NCI-H1048 (cell line): ENCODE measurements around the gene ALDH1L2.

ENCODE experiments used
- DNase-seq: peaks from one replicate; lab custom pipeline; 2025; lab: John Stamatoyannopoulos, UW

ALDH1L2 gene

GRCh38 chr12:105032703-105033357, 51.4 kb downstream of the ALDH1L2 start:
- DNase-seq = no peak

- DNase-seq = no peak
Measured at GRCh38 chr12:105030820-105031807, 53.1 kb downstream of the ALDH1L2 start.

- DNase-seq = no peak
Measured at GRCh38 chr12:105026411-105026810, 57.8 kb downstream of the ALDH1L2 start.

- DNase-seq = no peak
Measured at GRCh38 chr12:105025890-105026289, 58.4 kb downstream of the ALDH1L2 start.

- no peak for DNase-seq
Measured at GRCh38 chr12:105024928-105025327, 59.3 kb downstream of the ALDH1L2 start.

GRCh38 chr12:105020241-105020962, 63.9 kb downstream of the ALDH1L2 start:
- DNase-seq = no peak

- DNase-seq = no peak
Measured at GRCh38 chr12:105018776-105019175, 65.5 kb downstream of the ALDH1L2 start.

GRCh38 chr12:105018012-105018411, 66.2 kb downstream of the ALDH1L2 start:
- no peak for DNase-seq

- DNase-seq = no peak
Measured at GRCh38 chr12:105015543-105015942, 68.7 kb downstream of the ALDH1L2 start.

GRCh38 chr12:105014603-105015002, 69.7 kb downstream of the ALDH1L2 start:
- DNase-seq = no peak

- DNase-seq = no peak
Measured at GRCh38 chr12:105013892-105014291, 70.4 kb downstream of the ALDH1L2 start.

GRCh38 chr12:105001476-105001875, 82.8 kb downstream of the ALDH1L2 start:
- DNase-seq = no peak

- DNase-seq = no peak
Measured at GRCh38 chr12:104999347-104999685, 84.9 kb downstream of the ALDH1L2 start.

GRCh38 chr12:104998423-104999346, 85.6 kb downstream of the ALDH1L2 start:
- no peak for DNase-seq

- no peak for DNase-seq
Measured at GRCh38 chr12:104997541-104997940, 86.7 kb downstream of the ALDH1L2 start.

GRCh38 chr12:104994336-104994735, 89.9 kb downstream of the ALDH1L2 start:
- no peak for DNase-seq

GRCh38 chr12:104991565-104992128, 92.6 kb downstream of the ALDH1L2 start:
- DNase-seq = no peak

GRCh38 chr12:104990950-104991349, 93.3 kb downstream of the ALDH1L2 start:
- DNase-seq = no peak

- DNase-seq = peak; percentile 73
Measured at GRCh38 chr12:104986022-104986941, 98.0 kb downstream of the ALDH1L2 start, which contains the start of gene NOPCHAP1. NOPCHAP1 (plus strand) TSS chr12:104986316; CDS start chr12:104986353, 37 bp downstream.

GRCh38 chr12:104985206-104985605, 99.1 kb downstream of the ALDH1L2 start:
- DNase-seq = no peak
